Measurements from ENCODE around the gene GLTP.

GLTP gene

GRCh38 chr12:109836916-109837315, 43.4 kb downstream of the GLTP start:
- no peaks in the 10 kb centered on the region for H3K4me1 ChIP-seq (ENCODE audit: insufficient read depth, low read length, poor library complexity, severe bottlenecking)

GRCh38 chr12:109835827-109836226, 44.5 kb downstream of the GLTP start:
- no peaks in the 10 kb centered on the region for H3K9me3 ChIP-seq (ENCODE audit: insufficient read depth, low read depth, low read length)
- no peaks in the 10 kb centered on the region for H3K27me3 ChIP-seq (ENCODE audit: insufficient read depth, low read length, poor library complexity, severe bottlenecking)
- H4K20me1 ChIP-seq (ENCODE audit: insufficient read depth, low read length, poor library complexity, severe bottlenecking), result no peaks in the 10 kb centered on the region
- no peak overlapping the region for H2AFZ ChIP-seq (ENCODE audit: low read length)
- no peak overlapping the region for H3K4me2 ChIP-seq (ENCODE audit: low read depth, low read length, poor library complexity, severe bottlenecking)
- H3K36me3 ChIP-seq (ENCODE audit: insufficient read depth, low read length), result no peaks in the 10 kb centered on the region
- H3K9ac ChIP-seq (ENCODE audit: low read depth, low read length, poor library complexity, severe bottlenecking), result no peak overlapping the region
- no peaks in the 10 kb centered on the region for H3K79me2 ChIP-seq (ENCODE audit: insufficient read depth, low read length)
- no peaks in the 10 kb centered on the region for H3K4me1 ChIP-seq (ENCODE audit: insufficient read depth, low read length, poor library complexity, severe bottlenecking)
- no peaks in the 10 kb centered on the region for H3K9me2 ChIP-seq (replicated peaks; ENCODE audit: low read depth, low read length)
- H3F3A ChIP-seq (ENCODE audit: low read depth), result no peaks in the 10 kb centered on the region
- H3K4me3 ChIP-seq (ENCODE audit: low read length, poor library complexity, severe bottlenecking), result no peak overlapping the region
- TF ChIP-seq CTCF (conservative IDR thresholded peaks at IDR 0.05; ENCODE audit: low read length) (no peak), EZH2phosphoT487 (IDR thresholded peaks at IDR 0.05; ENCODE audit: borderline replicate concordance) (no peak)

More at GRCh38 chr12:109836916-109837315, 43.4 kb downstream of the GLTP start:
- no peak overlapping the region for H3K9ac ChIP-seq (ENCODE audit: low read depth, low read length, poor library complexity, severe bottlenecking)
- no peaks in the 10 kb centered on the region for H3K9me2 ChIP-seq (replicated peaks; ENCODE audit: low read depth, low read length)
- H3K9me3 ChIP-seq (ENCODE audit: insufficient read depth, low read depth, low read length), result no peaks in the 10 kb centered on the region
- H4K20me1 ChIP-seq (ENCODE audit: insufficient read depth, low read length, poor library complexity, severe bottlenecking), result no peaks in the 10 kb centered on the region
- H3K4me2 ChIP-seq (ENCODE audit: low read depth, low read length, poor library complexity, severe bottlenecking), result no peak overlapping the region
- TF ChIP-seq EZH2phosphoT487 (IDR thresholded peaks at IDR 0.05; ENCODE audit: borderline replicate concordance) (no peak), CTCF (conservative IDR thresholded peaks at IDR 0.05; ENCODE audit: low read length) (no peak)
- H3K27me3 ChIP-seq (ENCODE audit: insufficient read depth, low read length, poor library complexity, severe bottlenecking), result no peaks in the 10 kb centered on the region
- H3K79me2 ChIP-seq (ENCODE audit: insufficient read depth, low read length), result no peaks in the 10 kb centered on the region
- H3K36me3 ChIP-seq (ENCODE audit: insufficient read depth, low read length), result no peaks in the 10 kb centered on the region
- H2AFZ ChIP-seq (ENCODE audit: low read length), result no peak overlapping the region
- no peaks in the 10 kb centered on the region for H3F3A ChIP-seq (ENCODE audit: low read depth)
- no peak overlapping the region for H3K4me3 ChIP-seq (ENCODE audit: low read length, poor library complexity, severe bottlenecking)

GRCh38 chr12:109833307-109834189, 46.8 kb downstream of the GLTP start, which contains the start of gene TRPV4:
TRPV4 (minus strand) TSS chr12:109833398; CDS start chr12:109814796, 18,602 bp downstream.
- TF ChIP-seq CTCF (conservative IDR thresholded peaks at IDR 0.05; ENCODE audit: low read length), result no peak
- no peaks in the 10 kb centered on the region for H3K4me1 ChIP-seq (ENCODE audit: insufficient read depth, low read length, poor library complexity, severe bottlenecking)
- no peaks in the 10 kb centered on the region for H3K27me3 ChIP-seq (ENCODE audit: insufficient read depth, low read length, poor library complexity, severe bottlenecking)
- H3K4me2 ChIP-seq (ENCODE audit: low read depth, low read length, poor library complexity, severe bottlenecking), result no peak within 1 kb of the TSS
- H3K9me3 ChIP-seq (ENCODE audit: insufficient read depth, low read depth, low read length), result no peaks in the 10 kb centered on the region
- H3K79me2 ChIP-seq (ENCODE audit: insufficient read depth, low read length), result no peaks in the 10 kb centered on the region
- no peak within 1 kb of the TSS for H3K4me3 ChIP-seq (ENCODE audit: low read length, poor library complexity, severe bottlenecking)
- no peaks in the 10 kb centered on the region for H3K36me3 ChIP-seq (ENCODE audit: insufficient read depth, low read length)
- H2AFZ ChIP-seq (ENCODE audit: low read length), result no peak within 1 kb of the TSS
- H4K20me1 ChIP-seq (ENCODE audit: insufficient read depth, low read length, poor library complexity, severe bottlenecking), result no peaks in the 10 kb centered on the region
- no peak within 1 kb of the TSS for H3K9ac ChIP-seq (ENCODE audit: low read depth, low read length, poor library complexity, severe bottlenecking)
- no peaks in the 10 kb centered on the region for H3K9me2 ChIP-seq (replicated peaks; ENCODE audit: low read depth, low read length)
- no peaks in the 10 kb centered on the region for H3F3A ChIP-seq (ENCODE audit: low read depth)
